ENCODE results near the gene MCF2L. TPM values are rescaled to one million over a fixed set of nuclear protein-coding genes. Genes with fewer than 3 reads are reported as not detected.

MCF2L gene
- total RNA-seq, 4 donors from 2014 or later, result 62.1 to 186 (median 91.3) TPM

DNA sequence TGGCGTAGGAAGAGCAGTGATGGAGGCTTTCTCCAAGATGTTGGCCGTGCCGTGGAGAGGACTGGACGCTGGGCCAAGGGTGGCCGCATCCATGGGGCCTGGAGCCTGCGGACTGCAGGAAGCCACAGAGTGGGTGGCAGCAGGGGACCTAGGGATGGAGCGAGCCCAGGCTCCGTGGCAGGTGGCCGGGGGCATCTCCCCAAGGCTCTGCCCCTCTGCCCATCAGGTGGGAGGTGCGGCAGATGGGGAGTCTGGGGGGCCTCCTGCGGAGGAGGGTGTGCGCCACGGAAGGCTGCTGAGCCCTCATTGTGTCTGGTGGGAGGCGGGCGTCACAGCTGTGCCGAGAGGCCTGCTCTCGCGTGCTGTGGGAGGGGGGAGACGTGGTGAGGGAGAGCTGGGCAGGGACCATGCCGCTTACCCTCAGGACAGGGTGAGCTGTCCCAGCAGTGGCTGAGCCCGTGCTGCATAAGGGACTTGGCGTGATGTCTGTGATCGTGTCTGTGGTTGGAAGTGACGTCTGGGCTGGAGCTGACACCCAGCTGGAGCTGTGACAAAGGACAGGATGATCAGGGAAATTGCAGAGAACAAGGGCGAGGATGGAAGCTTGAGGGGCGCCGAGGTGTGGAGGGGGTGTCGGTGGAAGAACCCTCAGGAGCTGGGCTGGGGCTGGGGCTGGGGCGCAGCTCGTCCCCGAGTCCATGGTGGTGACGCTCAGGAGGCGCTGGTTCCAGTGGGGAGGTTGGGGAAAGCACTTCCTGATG lies 13.4 kb downstream of the MCF2L start:
- Histone ChIP-seq H3K27me3 (no peaks in the 10 kb centered on the region), H3K4me3 (no peak overlapping the region), H3K9me3 (no peaks in the 10 kb centered on the region), H3K27ac (peak overlapping the region; percentile 55 to 80 (median 66)), H3K4me1 (peaks cover 0 to 16% (median 12%) of the 10 kb centered on the region in 4 donors), H3K36me3 (no peaks in the 10 kb centered on the region)
- TF ChIP-seq POLR2AphosphoS5 (IDR thresholded peaks at IDR 0.05), result no peak
- TF ChIP-seq POLR2A (IDR thresholded peaks at IDR 0.05), result no peak
- TF ChIP-seq EP300 (IDR thresholded peaks at IDR 0.05; ENCODE audit: low read depth), result no peak
- TF ChIP-seq, protein P1, sequence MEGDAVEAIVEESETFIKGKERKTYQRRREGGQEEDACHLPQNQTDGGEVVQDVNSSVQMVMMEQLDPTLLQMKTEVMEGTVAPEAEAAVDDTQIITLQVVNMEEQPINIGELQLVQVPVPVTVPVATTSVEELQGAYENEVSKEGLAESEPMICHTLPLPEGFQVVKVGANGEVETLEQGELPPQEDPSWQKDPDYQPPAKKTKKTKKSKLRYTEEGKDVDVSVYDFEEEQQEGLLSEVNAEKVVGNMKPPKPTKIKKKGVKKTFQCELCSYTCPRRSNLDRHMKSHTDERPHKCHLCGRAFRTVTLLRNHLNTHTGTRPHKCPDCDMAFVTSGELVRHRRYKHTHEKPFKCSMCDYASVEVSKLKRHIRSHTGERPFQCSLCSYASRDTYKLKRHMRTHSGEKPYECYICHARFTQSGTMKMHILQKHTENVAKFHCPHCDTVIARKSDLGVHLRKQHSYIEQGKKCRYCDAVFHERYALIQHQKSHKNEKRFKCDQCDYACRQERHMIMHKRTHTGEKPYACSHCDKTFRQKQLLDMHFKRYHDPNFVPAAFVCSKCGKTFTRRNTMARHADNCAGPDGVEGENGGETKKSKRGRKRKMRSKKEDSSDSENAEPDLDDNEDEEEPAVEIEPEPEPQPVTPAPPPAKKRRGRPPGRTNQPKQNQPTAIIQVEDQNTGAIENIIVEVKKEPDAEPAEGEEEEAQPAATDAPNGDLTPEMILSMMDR (IDR thresholded peaks at IDR 0.05), result no peak
- intact Hi-C loops (cut with DNase I; ENCODE audit: low total_unique reads) (no loop called here), in situ Hi-C loops (cut with MboI; ENCODE audit: low pct_ligation_motif_present in 1 of 4, low pct_unique_long_range_greater_than_20kb in 1 of 4, low sequenced_read_pairs in 3 of 4) (no loop called here)
- no peak for DNase-seq
- WGBS, 2 donors (ENCODE audit: low coverage in 1 of 2), result 83 to 84% methylated on average over 4 to 32 of the region's 33 CpGs

DNA sequence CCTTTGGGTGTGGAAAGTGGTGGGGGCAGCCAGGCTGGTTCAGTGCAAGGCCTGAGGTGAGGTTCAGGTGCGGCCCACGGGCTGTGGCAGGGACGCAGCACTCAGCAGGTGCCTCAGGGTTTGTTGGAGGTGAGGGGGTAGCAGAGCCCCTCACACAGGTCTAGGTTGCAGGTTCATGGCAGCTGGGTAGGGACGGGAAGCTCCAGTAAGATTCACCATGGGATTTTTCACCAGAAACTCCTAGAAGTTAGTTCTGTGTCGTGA lies 14.0 kb downstream of the MCF2L start:
- no peaks in the 10 kb centered on the region for H3K36me3 ChIP-seq
- no peaks in the 10 kb centered on the region for H3K9me3 ChIP-seq
- no peaks in the 10 kb centered on the region for H3K27me3 ChIP-seq
- TF ChIP-seq POLR2A (IDR thresholded peaks at IDR 0.05) (no peak), EP300 (IDR thresholded peaks at IDR 0.05; ENCODE audit: low read depth) (no peak), POLR2AphosphoS5 (IDR thresholded peaks at IDR 0.05) (no peak)
- TF ChIP-seq, protein P1 (IDR thresholded peaks at IDR 0.05), result no peak
- intact Hi-C loops (cut with DNase I; ENCODE audit: low total_unique reads) (no loop called here), in situ Hi-C loops (cut with MboI; ENCODE audit: low pct_ligation_motif_present in 1 of 4, low pct_unique_long_range_greater_than_20kb in 1 of 4, low sequenced_read_pairs in 3 of 4) (no loop called here)
- H3K27ac ChIP-seq, result peak overlapping the region; percentile 55 to 80 (median 66)
- WGBS, 2 donors (ENCODE audit: low coverage in 1 of 2), result 74% methylated on average over 5 of the region's 5 CpGs; no CpG with 5 or more reads in 1 of the 2 donors
- peaks cover 0 to 16% (median 12%) of the 10 kb centered on the region in 4 donors for H3K4me1 ChIP-seq
- no peak for DNase-seq
- no peak overlapping the region for H3K4me3 ChIP-seq

DNA sequence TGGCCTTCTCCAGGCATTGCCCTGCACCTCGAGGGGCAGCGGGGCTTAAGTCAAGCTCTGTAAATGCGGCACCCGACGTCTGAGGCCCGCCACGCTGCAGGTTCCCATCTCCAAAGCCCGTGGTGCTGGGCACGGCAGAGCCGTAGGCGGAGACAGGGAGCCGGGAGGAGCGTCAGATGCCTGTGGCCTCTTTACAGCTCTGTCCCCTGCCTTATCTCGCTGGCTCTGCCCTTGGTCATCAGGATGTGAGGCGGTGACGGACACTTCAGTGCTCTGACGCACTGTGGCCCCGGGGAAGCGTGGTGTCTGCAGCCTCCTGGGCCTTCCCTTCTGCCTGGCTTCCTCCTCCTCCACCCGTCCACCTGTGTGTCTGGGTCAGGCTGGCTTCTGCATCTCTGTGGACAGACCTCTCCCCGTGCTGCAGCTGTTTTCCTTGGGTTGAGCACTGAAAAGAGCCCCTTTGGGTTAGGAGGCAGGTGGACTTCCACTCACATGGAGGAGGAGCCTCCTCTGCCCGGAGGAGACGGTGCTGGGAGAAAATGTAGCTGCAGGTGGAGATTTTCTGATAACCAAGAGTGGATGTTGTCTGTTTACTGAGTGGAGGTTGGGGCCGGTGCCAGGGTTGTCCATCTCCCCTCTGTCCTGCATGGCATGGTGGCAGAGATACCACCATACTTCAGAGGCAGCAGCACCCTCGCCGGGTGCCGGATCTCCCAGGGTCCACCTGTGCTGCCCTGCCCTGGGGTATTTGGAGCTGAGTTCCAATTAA lies 14.6 kb downstream of the MCF2L start:
- in situ Hi-C loops (cut with MboI; ENCODE audit: low pct_ligation_motif_present in 1 of 4, low pct_unique_long_range_greater_than_20kb in 1 of 4, low sequenced_read_pairs in 3 of 4) (no loop called here), intact Hi-C loops (cut with DNase I; ENCODE audit: low total_unique reads) (no loop called here)
- peak; percentile 15 to 70 (median 45) for TF ChIP-seq POLR2AphosphoS5 (IDR thresholded peaks at IDR 0.05)
- peak; percentile 59 for TF ChIP-seq POLR2A (IDR thresholded peaks at IDR 0.05)
- TF ChIP-seq, protein P1 (IDR thresholded peaks at IDR 0.05), result no peak
- Histone ChIP-seq H3K9me3 (no peaks in the 10 kb centered on the region), H3K4me3 (no peak overlapping the region), H3K27me3 (no peaks in the 10 kb centered on the region), H3K27ac (peak overlapping the region; percentile 55 to 80 (median 66)), H3K4me1 (peaks cover 0 to 16% (median 12%) of the 10 kb centered on the region in 4 donors), H3K36me3 (no peaks in the 10 kb centered on the region)
- peak; percentile 62 for DNase-seq
- 61% methylated on average over 25 of the region's 27 CpGs; no CpG with 5 or more reads in 1 of the 2 donors for WGBS, 2 donors (ENCODE audit: low coverage in 1 of 2)

DNA sequence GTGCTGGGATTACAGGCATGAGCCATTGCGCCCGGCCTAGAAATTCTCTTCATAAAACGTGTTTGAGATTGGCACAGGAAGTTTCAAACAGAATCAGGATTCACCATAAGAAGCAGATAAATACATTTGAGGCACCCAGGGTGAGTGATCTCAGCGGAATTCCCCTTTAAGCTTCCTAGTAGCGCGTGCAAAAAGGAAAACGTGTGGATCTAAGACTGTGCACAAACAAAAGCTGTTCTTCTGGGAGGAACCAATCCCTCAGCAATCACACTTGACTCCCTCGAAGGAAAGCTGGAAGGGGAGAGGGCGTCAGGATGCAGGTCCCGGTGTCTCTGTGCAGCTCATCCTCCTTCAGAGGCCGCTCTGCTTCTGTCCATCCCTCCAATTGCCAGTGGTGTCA lies 15.5 kb downstream of the MCF2L start:
- intact Hi-C loops (cut with DNase I; ENCODE audit: low total_unique reads), result no loop called here

More for the DNA sequence above, 15.5 kb downstream of the MCF2L start:
- H3K4me1 ChIP-seq, result peaks cover 0 to 16% (median 12%) of the 10 kb centered on the region in 4 donors
- TF ChIP-seq EP300 (IDR thresholded peaks at IDR 0.05; ENCODE audit: low read depth) (no peak), POLR2A (IDR thresholded peaks at IDR 0.05) (no peak), POLR2AphosphoS5 (IDR thresholded peaks at IDR 0.05) (no peak)
- TF ChIP-seq, protein P1 (IDR thresholded peaks at IDR 0.05), result no peak
- no peaks in the 10 kb centered on the region for H3K36me3 ChIP-seq
- H3K4me3 ChIP-seq, result peak overlapping the region in 2 of 4 donors; percentile 29
- no peaks in the 10 kb centered on the region for H3K9me3 ChIP-seq
- 60 to 65% methylated on average over 1 to 11 of the region's 11 CpGs for WGBS, 2 donors (ENCODE audit: low coverage in 1 of 2)
- H3K27ac ChIP-seq, result peak overlapping the region; percentile 50 to 80 (median 66)
- H3K27me3 ChIP-seq, result no peaks in the 10 kb centered on the region
- DNase-seq, result no peak
- in situ Hi-C loops (cut with MboI; ENCODE audit: low pct_ligation_motif_present in 1 of 4, low pct_unique_long_range_greater_than_20kb in 1 of 4, low sequenced_read_pairs in 3 of 4), result no loop called here

All from transverse colon (tissue), 4 donors.